ENCODE data around the gene CREB3L1.

GRCh38 chr11:46248289-46249102 is 29.0 kb upstream of the CREB3L1 start:
- TF ChIP-seq CTCF (IDR thresholded peaks at IDR 0.05) (no peak), ZFX (IDR thresholded peaks at IDR 0.05; ENCODE audit: borderline replicate concordance) (no peak)

Measured in 22Rv1 (cell line).